GM12801 (cell line): ENCODE results near the gene ATP2B1.

Source experiments
- CTCF ChIP-seq: IDR thresholded peaks from one replicate; pipeline ENCODE4 v1.5.1; 2011; ENCODE audit warnings: control low read depth; ENCODE audit not compliant: insufficient read length; ENCODE audit errors: extremely low read depth

ATP2B1 gene

GRCh38 chr12:89695100-89695499 lies 13.5 kb downstream of the ATP2B1 start:
- no peak for TF ChIP-seq CTCF

- no peak for TF ChIP-seq CTCF
These were observed 14.1 kb downstream of the ATP2B1 start for GRCh38 chr12:89694542-89694941.

GRCh38 chr12:89693639-89694202 lies 14.9 kb downstream of the ATP2B1 start:
- TF ChIP-seq CTCF: no peak

GRCh38 chr12:89692439-89692838 lies 16.2 kb downstream of the ATP2B1 start:
- no peak for TF ChIP-seq CTCF

GRCh38 chr12:89691659-89692058 lies 17.0 kb downstream of the ATP2B1 start:
- no peak for TF ChIP-seq CTCF

GRCh38 chr12:89690925-89691324 lies 17.7 kb downstream of the ATP2B1 start:
- no peak for TF ChIP-seq CTCF

GRCh38 chr12:89689306-89689705 lies 19.3 kb downstream of the ATP2B1 start:
- TF ChIP-seq CTCF: no peak
